H1 (cell line): ENCODE measurements around the gene EPHA4. TPM values are rescaled to one million over a fixed set of nuclear protein-coding genes. Genes with fewer than 3 reads are reported as not detected.

ENCODE experiments used
- CTCF ChIA-PET: fragments of 300-600 bp; sonication (Branson Sonifier 250); formaldehyde crosslinking; loops from one replicate; lab custom pipeline; 2021; ENCODE audit not compliant: partially characterized antibody; lab: Charles Lee
- POLR2A ChIA-PET: fragments of 300-600 bp; sonication (Branson Sonifier 250); formaldehyde crosslinking; loops from one replicate; lab custom pipeline; 2021; ENCODE audit warnings: inconsistent platforms; ENCODE audit not compliant: partially characterized antibody; lab: Charles Lee
- DNase-seq, 2 experiments: peaks; one replicate each; pipeline versions ENCODE4 v3.0.0 to v3.0.0-alpha.2; 2010 to 2022; ENCODE audit warnings: low spot score in 2 of 2, low read depth in 1 of 2, mixed read lengths in 1 of 2
- FAIRE-seq: peaks from 2 replicates; lab custom pipeline; 2011; peaks lifted over from hg19 to GRCh38; lab: Jason Lieb, UNC
- H2AFZ ChIP-seq: 2 replicates; pipeline ENCODE4 v1.8.1; 2012; ENCODE audit warnings: low read length, inconsistent platforms
- H2AK5ac ChIP-seq: 2 replicates; pipeline ENCODE4 v1.6.1; 2013; ENCODE audit warnings: low read depth, low read length
- H2BK120ac ChIP-seq: replicated peaks from 2 replicates; pipeline ENCODE3; 2013; ENCODE audit warnings: low read depth, low read length, inconsistent platforms
- H2BK12ac ChIP-seq: 2 replicates; pipeline ENCODE4 v1.6.1; 2013; ENCODE audit warnings: low read depth, low read length
- H2BK15ac ChIP-seq: 2 replicates; pipeline ENCODE4 v1.6.1; 2013; ENCODE audit warnings: low read length
- H2BK20ac ChIP-seq: 2 replicates; pipeline ENCODE4 v1.6.1; 2013; ENCODE audit warnings: low read length
- H2BK5ac ChIP-seq: 2 replicates; pipeline ENCODE4 v1.6.1; 2013; ENCODE audit warnings: low read depth, low read length
- H3K14ac ChIP-seq: 2 replicates; pipeline ENCODE4 v1.6.1; 2013; ENCODE audit warnings: inconsistent platforms; ENCODE audit not compliant: insufficient read length
- H3K18ac ChIP-seq: 2 replicates; pipeline ENCODE4 v1.6.1; 2013; ENCODE audit warnings: low read length; ENCODE audit errors: extremely low read depth
- H3K23ac ChIP-seq: 2 replicates; pipeline ENCODE4 v1.6.1; 2013; ENCODE audit warnings: inconsistent platforms; ENCODE audit not compliant: insufficient read length
- H3K23me2 ChIP-seq: 2 replicates; pipeline ENCODE4 v1.6.1; 2013; ENCODE audit warnings: low read depth, low read length
- H3K27ac ChIP-seq: 2 replicates; pipeline ENCODE4 v1.6.1; 2011; ENCODE audit warnings: low read depth, low read length, inconsistent platforms
- H3K27me3 ChIP-seq, 4 experiments: replicated peaks in 1 of 4; 1 replicate in 1 of 4; 2 replicates in 3 of 4; pipeline versions ENCODE4 v1.6.1 to v1.8.1; 2011 to 2013; ENCODE audit warnings: low read length in 3 of 4, mild to moderate bottlenecking in 3 of 4, inconsistent platforms in 2 of 4, mixed read lengths in 2 of 4, moderate library complexity in 1 of 4; ENCODE audit not compliant: control insufficient read depth in 3 of 4, insufficient read depth in 3 of 4; ENCODE audit errors: extremely low read depth in 1 of 4
- H3K36me3 ChIP-seq, 4 experiments: 2 replicates each; pipeline versions ENCODE4 v1.6.1 to v1.8.1; 2011 to 2013; ENCODE audit warnings: mild to moderate bottlenecking in 4 of 4, low read length in 3 of 4, moderate library complexity in 2 of 4, control low read depth in 1 of 4, inconsistent platforms in 1 of 4; ENCODE audit not compliant: insufficient read depth in 4 of 4, control insufficient read depth in 2 of 4
- H3K4ac ChIP-seq: replicated peaks from 2 replicates; pipeline ENCODE3; 2013; ENCODE audit warnings: low read length, low read depth, mixed read lengths, inconsistent platforms; ENCODE audit not compliant: insufficient read length
- H3K4me1 ChIP-seq, 4 experiments: replicated peaks in 1 of 4; 1 replicate in 1 of 4; 2 replicates in 3 of 4; pipeline versions ENCODE4 v1.6.1 to v1.8.1; 2011 to 2013; ENCODE audit warnings: low read length in 3 of 4, inconsistent platforms in 2 of 4, mixed read lengths in 1 of 4; ENCODE audit not compliant: insufficient read depth in 4 of 4, control insufficient read depth in 3 of 4
- H3K4me2 ChIP-seq, 2 experiments: 2 replicates each; pipeline versions ENCODE4 v1.6.1 to v1.8.1; 2011 to 2013; ENCODE audit warnings: low read depth in 2 of 2, low read length in 2 of 2, control low read depth in 1 of 2, inconsistent platforms in 1 of 2, mild to moderate bottlenecking in 1 of 2; ENCODE audit not compliant: insufficient read depth in 1 of 2
- H3K4me3 ChIP-seq, 4 experiments: fragments of 200-600, 300-600 bp in 1 of 4; sonication (generic), shearing (Covaris generic), sonication (Bioruptor Twin) in 1 of 4; 2 replicates each; pipeline versions ENCODE4 v1.5.1 to v1.8.1; 2011 to 2016; ENCODE audit warnings: low read length in 4 of 4, low read depth in 3 of 4, control low read depth in 2 of 4, inconsistent platforms in 2 of 4, mild to moderate bottlenecking in 2 of 4, mixed read lengths in 1 of 4, moderate library complexity in 1 of 4; ENCODE audit not compliant: insufficient read depth in 2 of 4; ENCODE audit errors: extremely low read depth in 1 of 4
- H3K56ac ChIP-seq: replicated peaks from 2 replicates; pipeline ENCODE3; 2013; ENCODE audit warnings: low read depth, mild to moderate bottlenecking, mixed read lengths, low read length, inconsistent platforms; ENCODE audit not compliant: insufficient read length
- H3K79me1 ChIP-seq: 2 replicates; pipeline ENCODE4 v1.6.1; 2013; ENCODE audit warnings: low read depth, low read length, control low read depth
- H3K79me2 ChIP-seq, 2 experiments: 2 replicates each; pipeline versions ENCODE4 v1.6.1 to v1.8.1; 2012 to 2013; ENCODE audit warnings: low read length in 2 of 2, mild to moderate bottlenecking in 2 of 2, inconsistent platforms in 1 of 2; ENCODE audit not compliant: insufficient read depth in 2 of 2, control insufficient read depth in 1 of 2
- H3K9ac ChIP-seq, 4 experiments: replicated peaks in 1 of 4; 1 replicate in 1 of 4; 2 replicates in 3 of 4; pipeline versions ENCODE4 v1.6.1 to v1.8.1; 2011 to 2013; ENCODE audit warnings: low read depth in 3 of 4, low read length in 3 of 4, control low read depth in 2 of 4, mild to moderate bottlenecking in 2 of 4, moderate library complexity in 2 of 4, inconsistent platforms in 1 of 4; ENCODE audit errors: extremely low read depth in 1 of 4
- H3K9me3 ChIP-seq, 2 experiments: 2 replicates each; pipeline versions ENCODE4 v1.6.1 to v1.8.1; 2012 to 2013; ENCODE audit warnings: mild to moderate bottlenecking in 2 of 2, moderate library complexity in 2 of 2, control low read depth in 1 of 2, inconsistent platforms in 1 of 2, low read depth in 1 of 2, low read length in 1 of 2, mixed read lengths in 1 of 2; ENCODE audit not compliant: insufficient read depth in 2 of 2
- H4K20me1 ChIP-seq, 2 experiments: replicated peaks in 1 of 2; 2 replicates each; pipeline versions ENCODE3 to v1.8.1; 2011 to 2013; ENCODE audit warnings: inconsistent platforms in 2 of 2, low read length in 2 of 2, mild to moderate bottlenecking in 1 of 2; ENCODE audit not compliant: insufficient read depth in 2 of 2, control insufficient read depth in 1 of 2
- H4K5ac ChIP-seq: 2 replicates; pipeline ENCODE4 v1.6.1; 2013; ENCODE audit warnings: low read length, low read depth, mixed read lengths, inconsistent platforms; ENCODE audit not compliant: insufficient read length
- H4K8ac ChIP-seq: 2 replicates; pipeline ENCODE4 v1.8.0; 2013; ENCODE audit warnings: mild to moderate bottlenecking, moderate library complexity, low read length, inconsistent platforms; ENCODE audit not compliant: insufficient read depth; ENCODE audit errors: extremely low read depth
- H4K91ac ChIP-seq: replicated peaks from 2 replicates; pipeline ENCODE3; 2013; ENCODE audit warnings: low read length, mixed read lengths, inconsistent platforms; ENCODE audit not compliant: insufficient read length
- CTBP2 ChIP-seq: IDR thresholded peaks from 2 replicates; pipeline ENCODE4 v1.7.0; 2011; ENCODE audit warnings: borderline replicate concordance, mild to moderate bottlenecking, moderate library complexity, mixed read lengths, low read length; ENCODE audit not compliant: insufficient read depth, insufficient read length
- E2F6 ChIP-seq: IDR thresholded peaks from 2 replicates; pipeline ENCODE4 v1.6.1; 2012; ENCODE audit warnings: inconsistent platforms
- HDAC2 ChIP-seq, 2 experiments: fragments of 300-600 bp in 1 of 2; sonication (generic) in 1 of 2; IDR thresholded peaks; 2 replicates each; pipeline ENCODE4 v1.6.1; 2011 to 2012; ENCODE audit warnings: low read depth in 2 of 2, low read length in 2 of 2, mild to moderate bottlenecking in 2 of 2, moderate library complexity in 2 of 2, borderline replicate concordance in 1 of 2, inconsistent platforms in 1 of 2
- JUN ChIP-seq: IDR thresholded peaks from 2 replicates; pipeline ENCODE4 v1.6.1; 2011; ENCODE audit warnings: low read depth, mild to moderate bottlenecking, improper control_type of control experiment, low read length
- JUND ChIP-seq: IDR thresholded peaks from 2 replicates; pipeline ENCODE4 v1.6.1; 2011; ENCODE audit warnings: mild to moderate bottlenecking, improper control_type of control experiment, low read length
- KDM1A ChIP-seq: fragments of 200-600, 300-600 bp; sonication (generic); IDR thresholded peaks from 2 replicates; pipeline ENCODE4 v1.7.1; 2016; ENCODE audit warnings: mild to moderate bottlenecking, low read length, borderline replicate concordance
- KDM4A ChIP-seq: IDR thresholded peaks from one replicate; pipeline ENCODE4 v1.7.1; 2012; ENCODE audit warnings: low read depth, mild to moderate bottlenecking, moderate library complexity, low read length, inconsistent platforms; ENCODE audit not compliant: severe bottlenecking
- KDM5A ChIP-seq: fragments of 200-600 bp; IDR thresholded peaks from 2 replicates; pipeline ENCODE4 v1.7.1; 2012; ENCODE audit warnings: mild to moderate bottlenecking, low read length, inconsistent platforms, mixed read lengths
- SIRT6 ChIP-seq: IDR thresholded peaks from one replicate; pipeline ENCODE4 v1.7.1; 2012; ENCODE audit warnings: low read length, inconsistent platforms
- SIX5 ChIP-seq: IDR thresholded peaks from 2 replicates; pipeline ENCODE4 v1.6.1; 2011; ENCODE audit warnings: mild to moderate bottlenecking, low read depth, low read length
- USF2 ChIP-seq: IDR thresholded peaks from 2 replicates; pipeline ENCODE4 v1.6.1; 2011; ENCODE audit warnings: low read length, improper control_type of control experiment
- WGBS, 2 experiments: shearing (Covaris generic) in 1 of 2; methylation state at CpG; one replicate each; pipeline versions ENCODE4 v1.1.6 to v1.1.7; 2013 to 2015; ENCODE audit warnings: low lambda C conversion rate in 2 of 2, mixed read lengths in 2 of 2, inconsistent platforms in 1 of 2, low coverage in 1 of 2, missing lambda C conversion rate in 1 of 2; ENCODE audit not compliant: insufficient replicate concordance in 2 of 2, insufficient coverage in 1 of 2, insufficient read length in 1 of 2; ENCODE audit errors: extremely low coverage in 1 of 2, missing lambda C conversion rate in 1 of 2; 5-methylcytosine and 5-hydroxymethylcytosine counted together
- polyA plus RNA-seq, 7 experiments: library from polyadenylated mRNA; depleted of rRNA in 3 of 7; stranded (reverse) in 5 of 7; unstranded in 2 of 7; fragments of >200 nt in 5 of 7; fragments of 200-250 nt in 2 of 7; gene quantifications; 1 replicate in 5 of 7; 2 replicates in 1 of 7; 4 replicates in 1 of 7; pipeline versions ENCODE4 v1.2.1 to v1.2.3, GENCODE V29; 2011 to 2013; ENCODE audit warnings: missing spikeins in 2 of 7, mixed read lengths in 2 of 7
- total RNA-seq: library from RNA; stranded (reverse); fragmentation: NEBNext Ultra II Directional; extraction: Animal tissue kit (Norgen Biotek cat#: 25700); gene quantifications from 2 replicates; pipeline ENCODE4 v1.2.1, GENCODE V29; 2021

EPHA4 gene
- total and polyA plus RNA-seq, 2 of the 8 experiments (the other 6 are each of a cell fraction or from before 2014, with no cell fraction given): 4.3 to 5.7 TPM

DNA sequence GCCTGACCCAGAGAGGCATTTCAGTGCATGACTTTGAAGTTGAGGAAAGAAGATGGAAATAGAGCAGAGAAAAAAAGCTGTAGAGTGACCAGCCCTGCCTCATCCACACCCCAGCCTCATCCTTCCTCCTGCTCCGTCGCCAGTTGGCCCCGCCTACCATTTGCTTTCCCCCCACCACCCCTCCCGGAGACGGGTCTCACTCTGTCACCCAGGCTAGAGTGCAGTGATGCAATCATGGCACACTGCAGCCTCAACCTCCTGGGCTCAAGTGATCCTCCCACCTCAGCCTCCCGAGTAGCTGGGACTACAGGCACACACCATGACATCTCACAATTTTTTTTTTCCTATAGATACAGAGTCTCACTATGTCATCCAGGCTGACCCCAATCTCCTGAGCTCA, 200.8 kb downstream of the EPHA4 start:
- peaks cover 4 to 12% (median 11%) of the 10 kb centered on the region in 4 experiments for H3K4me1 ChIP-seq
- H3K9ac ChIP-seq: no peak overlapping the region
- H3K9me3 ChIP-seq: no peaks in the 10 kb centered on the region
- H3K79me1 ChIP-seq: no peaks in the 10 kb centered on the region
- H3K18ac ChIP-seq: no peak overlapping the region; the same call in 1 of the 2 replicates
- no peaks in the 10 kb centered on the region; a peak in 1 of 7 replicates for H3K27me3 ChIP-seq
- no peaks in the 10 kb centered on the region for H4K20me1 ChIP-seq
- H3K4ac ChIP-seq: no peak overlapping the region
- no peak overlapping the region for H3K56ac ChIP-seq
- H3K23me2 ChIP-seq: no peaks in the 10 kb centered on the region
- no peaks in the 10 kb centered on the region for H3K79me2 ChIP-seq
- no peaks in the 10 kb centered on the region for H3K36me3 ChIP-seq
- ChIA-PET POLR2A (interaction anchor here (0.6 to 0.7 kb wide), 2 partner anchors 174 to 1735 kb away, joined by 3 read pairs; no protein-coding TSS in a partner anchor), CTCF (interaction anchor here (0.6 to 4.6 kb wide), 4 partner anchors 12 to 1337 kb away, joined by 3 to 23 read pairs (median 4); no protein-coding TSS in a partner anchor)
- H4K91ac ChIP-seq: peak overlapping the region; percentile 77
- H4K5ac ChIP-seq: no peak overlapping the region
- no peak overlapping the region for H3K27ac ChIP-seq
- no peak overlapping the region for H3K14ac ChIP-seq
- no peak overlapping the region; the same call in 1 of the 2 replicates for H2BK5ac ChIP-seq
- no peak overlapping the region for H4K8ac ChIP-seq
- no peak overlapping the region; the same call in 1 of the 2 replicates for H2AK5ac ChIP-seq
- H2BK20ac ChIP-seq: no peak overlapping the region
- H3K4me3 ChIP-seq: no peak overlapping the region
- no peak overlapping the region for H2BK120ac ChIP-seq
- no peak for FAIRE-seq
- H2BK15ac ChIP-seq: no peak overlapping the region
- 89% methylated on average over 4 of the region's 6 CpGs; no CpG with 5 or more reads in 1 of the 2 experiments for WGBS, 2 experiments
- peak overlapping the region; percentile 11; the same call in 1 of the 2 replicates for H2BK12ac ChIP-seq
- H2AFZ ChIP-seq: no peak overlapping the region
- H3K4me2 ChIP-seq: no peak overlapping the region; a peak in 2 of 4 replicates
- no peak for DNase-seq
- no peak overlapping the region for H3K23ac ChIP-seq
- no peak for TF ChIP-seq JUN
- no peak for TF ChIP-seq HDAC2 (IDR thresholded peaks at IDR 0.05; ENCODE audit: borderline replicate concordance in 1 of 2, low read depth in 2 of 2, low read length in 2 of 2)
- no peak for TF ChIP-seq JUND
- TF ChIP-seq KDM1A: no peak
- TF ChIP-seq SIRT6: no peak
- TF ChIP-seq USF2: no peak
- TF ChIP-seq KDM5A: no peak
- no peak for TF ChIP-seq SIX5
- no peak for TF ChIP-seq KDM4A
- no peak for TF ChIP-seq E2F6
- TF ChIP-seq CTBP2: no peak
